Lower lobe of right lung (tissue), 2 donors: Measurements from ENCODE around the gene RGS7. TPM values are rescaled to one million over a fixed set of nuclear protein-coding genes. Genes with fewer than 3 reads are reported as not detected.

Source experiments
- ATAC-seq, 2 donors: fragments of 200-7000 bp; cut with Tn5 transposase; one replicate each; pipeline ENCODE4 v1.9.1; 2020 to 2022; ENCODE audit warnings: mild to moderate bottlenecking in 2 of 2, moderate library complexity in 2 of 2
- DNase-seq: peaks from one replicate; pipeline ENCODE4 v3.0.0-alpha.2; 2020
- H3K27ac ChIP-seq: fragments of 200-600 bp; one replicate; pipeline ENCODE4 v1.8.0; 2022
- H3K27me3 ChIP-seq: fragments of 200-600 bp; one replicate; pipeline ENCODE4 v1.8.0; 2022; ENCODE audit warnings: low read depth
- H3K36me3 ChIP-seq: fragments of 200-600 bp; one replicate; pipeline ENCODE4 v1.8.0; 2022; ENCODE audit warnings: mild to moderate bottlenecking
- H3K4me1 ChIP-seq: fragments of 200-600 bp; one replicate; pipeline ENCODE4 v1.8.0; 2022
- H3K4me3 ChIP-seq: fragments of 200-600 bp; one replicate; pipeline ENCODE4 v1.8.0; 2022; ENCODE audit warnings: mild to moderate bottlenecking
- H3K9me3 ChIP-seq: fragments of 200-600 bp; one replicate; pipeline ENCODE4 v1.8.0; 2022
- CTCF ChIP-seq: fragments of 200-600 bp; IDR thresholded peaks from one replicate; pipeline ENCODE4 v1.8.0; 2022; ENCODE audit warnings: antibody characterized with exemption, mild to moderate bottlenecking
- intact Hi-C: fragments of 100-400 bp; cut with DNase I; formaldehyde crosslinking; loops from one replicate; pipeline ENCODE4 v1.11.0; 2022
- total RNA-seq: library from RNA; stranded (reverse); fragmentation: NEBNext Ultra II Directional; extraction: Animal tissue kit (Norgen Biotek cat#: 25700); gene quantifications from one replicate; pipeline ENCODE4 v1.2.1, GENCODE V29; 2021
- donor health status: DM: no; HTN: yes; CAD: no; lungs with severe emphysema.

Gene RGS7
- total RNA-seq, 1 donor from 2014 or later = 0.21 TPM

GRCh38 chr1:240844486-240844885 lies 512.5 kb downstream of the RGS7 start:
- DNase-seq (no peak), ATAC-seq (no peak)
- intact Hi-C loops = no loop called here
- H3K36me3 ChIP-seq = no peaks in the 10 kb centered on the region
- H3K4me1 ChIP-seq = no peaks in the 10 kb centered on the region
- no peak overlapping the region for H3K27ac ChIP-seq
- no peak overlapping the region for H3K4me3 ChIP-seq
- no peaks in the 10 kb centered on the region for H3K9me3 ChIP-seq
- H3K27me3 ChIP-seq = no peaks in the 10 kb centered on the region
- TF ChIP-seq CTCF = no peak

- H3K4me1 ChIP-seq = no peaks in the 10 kb centered on the region
- ATAC-seq = no peak
- H3K9me3 ChIP-seq = no peaks in the 10 kb centered on the region
- no peak for TF ChIP-seq CTCF
- DNase-seq = no peak
- H3K4me3 ChIP-seq = no peak overlapping the region
- no peaks in the 10 kb centered on the region for H3K27me3 ChIP-seq
- H3K27ac ChIP-seq = no peak overlapping the region
- no peaks in the 10 kb centered on the region for H3K36me3 ChIP-seq
- intact Hi-C loops = no loop called here
These were observed 513.2 kb downstream of the RGS7 start for GRCh38 chr1:240843798-240844197.

- H3K27ac ChIP-seq = no peak overlapping the region
- no peaks in the 10 kb centered on the region for H3K36me3 ChIP-seq
- no peaks in the 10 kb centered on the region for H3K9me3 ChIP-seq
- no peaks in the 10 kb centered on the region for H3K4me1 ChIP-seq
- DNase-seq (no peak), ATAC-seq (no peak)
- intact Hi-C loops = no loop called here
- H3K27me3 ChIP-seq = no peaks in the 10 kb centered on the region
- no peak overlapping the region for H3K4me3 ChIP-seq
- TF ChIP-seq CTCF = no peak
These were observed 520.7 kb downstream of the RGS7 start for GRCh38 chr1:240836271-240836670.

- no peaks in the 10 kb centered on the region for H3K4me1 ChIP-seq
- no peaks in the 10 kb centered on the region for H3K27me3 ChIP-seq
- H3K36me3 ChIP-seq = no peaks in the 10 kb centered on the region
- no peak for DNase-seq
- H3K27ac ChIP-seq = no peak overlapping the region
- no peak for TF ChIP-seq CTCF
- ATAC-seq = no peak
- intact Hi-C loops = no loop called here
- no peak overlapping the region for H3K4me3 ChIP-seq
- H3K9me3 ChIP-seq = no peaks in the 10 kb centered on the region
These were observed 521.7 kb downstream of the RGS7 start for GRCh38 chr1:240835291-240835690.

- Histone ChIP-seq H3K27ac (no peak overlapping the region), H3K36me3 (no peaks in the 10 kb centered on the region), H3K4me3 (no peak overlapping the region), H3K4me1 (no peaks in the 10 kb centered on the region), H3K27me3 (no peaks in the 10 kb centered on the region), H3K9me3 (no peaks in the 10 kb centered on the region)
- DNase-seq (no peak), ATAC-seq (no peak)
- TF ChIP-seq CTCF = no peak
- intact Hi-C loops = no loop called here
These were observed 523.9 kb downstream of the RGS7 start for GRCh38 chr1:240833075-240833474.

GRCh38 chr1:240831922-240832321 lies 525.1 kb downstream of the RGS7 start:
- no peak for ATAC-seq
- no peak overlapping the region for H3K27ac ChIP-seq
- no peak overlapping the region for H3K4me3 ChIP-seq
- no peaks in the 10 kb centered on the region for H3K36me3 ChIP-seq
- no peak for DNase-seq
- TF ChIP-seq CTCF = no peak
- no peaks in the 10 kb centered on the region for H3K9me3 ChIP-seq
- no peaks in the 10 kb centered on the region for H3K27me3 ChIP-seq
- no peaks in the 10 kb centered on the region for H3K4me1 ChIP-seq
- intact Hi-C loops = no loop called here
